Skin epidermis (tissue), 12 donors: Measurements from ENCODE around the gene FADS6.
"Not testable (repeated sequence)": the region's sequence is repeated elsewhere in the genome, so short reads cannot be mapped to it uniquely, and the experiment has no call there.

Experiments used
- H3K27ac ChIP-seq, 21 experiments: fragments of 200-600 bp; sonication (generic) in 11 of 21; one replicate each; pipeline ENCODE4 v1.5.0; 2020; ENCODE audit warnings: mild to moderate bottlenecking in 3 of 21, inconsistent platforms in 2 of 21, moderate library complexity in 2 of 21
- H3K4me3 ChIP-seq, 7 experiments: fragments of 200-600 bp; sonication (generic) in 2 of 7; one replicate each; pipeline ENCODE4 v1.5.0; 2020; ENCODE audit warnings: inconsistent platforms in 2 of 7, mild to moderate bottlenecking in 2 of 7, moderate library complexity in 1 of 7

FADS6 gene

GRCh38 chr17:74921769-74922168 lies 28.3 kb upstream of the FADS6 start:
- Histone ChIP-seq H3K4me3 (no peak overlapping the region), H3K27ac (no peak overlapping the region)

- Histone ChIP-seq H3K4me3 (no peak overlapping the region), H3K27ac (peak overlapping the region in 2 of 21 experiments; percentile 17 to 21)
These were observed 27.7 kb upstream of the FADS6 start for GRCh38 chr17:74921026-74921681.

GRCh38 chr17:74920642-74921025 lies 27.2 kb upstream of the FADS6 start:
- Histone ChIP-seq H3K4me3 (no peak overlapping the region), H3K27ac (peak overlapping the region in 2 of 21 experiments; percentile 17 to 21)

- Histone ChIP-seq H3K27ac (no peak overlapping the region), H3K4me3 (no peak overlapping the region)
These were observed 26.8 kb upstream of the FADS6 start for GRCh38 chr17:74920306-74920620.

GRCh38 chr17:74919440-74920305 lies 26.2 kb upstream of the FADS6 start:
- no peak overlapping the region for H3K27ac ChIP-seq
- H3K4me3 ChIP-seq, result no peak overlapping the region

- Histone ChIP-seq H3K27ac (no peak overlapping the region), H3K4me3 (no peak overlapping the region)
These were observed 25.5 kb upstream of the FADS6 start for GRCh38 chr17:74918906-74919305.

- Histone ChIP-seq H3K27ac (no peak overlapping the region), H3K4me3 (no peak overlapping the region)
These were observed 24.0 kb upstream of the FADS6 start for GRCh38 chr17:74917430-74917829.

GRCh38 chr17:74916851-74917199 lies 23.4 kb upstream of the FADS6 start:
- no peak overlapping the region for H3K4me3 ChIP-seq
- H3K27ac ChIP-seq, result no peak overlapping the region

- no peak overlapping the region for H3K4me3 ChIP-seq
These were observed 22.9 kb upstream of the FADS6 start for GRCh38 chr17:74916136-74916850.

GRCh38 chr17:74911423-74911822 lies 18.0 kb upstream of the FADS6 start:
- H3K27ac ChIP-seq, H3K4me3 ChIP-seq: not testable (repeated sequence)

More at GRCh38 chr17:74916136-74916850, 22.9 kb upstream of the FADS6 start:
- no peak overlapping the region for H3K27ac ChIP-seq

GRCh38 chr17:74909097-74909496 lies 15.7 kb upstream of the FADS6 start:
- H3K27ac ChIP-seq, H3K4me3 ChIP-seq: not testable (repeated sequence)

GRCh38 chr17:74907012-74907411 lies 13.6 kb upstream of the FADS6 start:
- H3K27ac ChIP-seq, result peak overlapping the region in 4 of 21 experiments; percentile 13 to 58 (median 36)
- H3K4me3 ChIP-seq, result no peak overlapping the region

GRCh38 chr17:74906214-74906793 lies 12.9 kb upstream of the FADS6 start:
- H3K27ac ChIP-seq, H3K4me3 ChIP-seq: not testable (repeated sequence)

GRCh38 chr17:74904687-74905409 lies 11.4 kb upstream of the FADS6 start:
- no peak overlapping the region for H3K27ac ChIP-seq
- H3K4me3 ChIP-seq, result no peak overlapping the region

GRCh38 chr17:74903671-74904070 lies 10.2 kb upstream of the FADS6 start:
- H3K27ac ChIP-seq, result no peak overlapping the region
- no peak overlapping the region for H3K4me3 ChIP-seq

GRCh38 chr17:74903034-74903433 lies 9.6 kb upstream of the FADS6 start:
- Histone ChIP-seq H3K27ac (no peak overlapping the region), H3K4me3 (no peak overlapping the region)

GRCh38 chr17:74901353-74902135 lies 8.1 kb upstream of the FADS6 start:
- Histone ChIP-seq H3K27ac (no peak overlapping the region), H3K4me3 (no peak overlapping the region)

- H3K4me3 ChIP-seq, result no peak overlapping the region
- peak overlapping the region in 1 of 21 experiments; percentile 21 for H3K27ac ChIP-seq
These were observed 6.8 kb upstream of the FADS6 start for GRCh38 chr17:74900208-74900607.

GRCh38 chr17:74898376-74898946 lies 5.0 kb upstream of the FADS6 start:
- H3K4me3 ChIP-seq, result no peak overlapping the region
- no peak overlapping the region for H3K27ac ChIP-seq
